ENCODE measurements around the gene RARRES2.
A peak's percentile ranks its signal among the peaks of the same experiment; 100 is the strongest.
"Not testable (repeated sequence)": the region's sequence is repeated elsewhere in the genome, so short reads cannot be mapped to it uniquely, and the experiment has no call there.

Gene RARRES2

GRCh38 chr7:150341263-150342120 is at the start of gene RARRES2:
Gene RARRES2, minus strand, starts transcription at chr7:150341629. Its CDS starts 1,020 bp downstream, at chr7:150340609.
- DNase-seq, result no peak

DNA sequence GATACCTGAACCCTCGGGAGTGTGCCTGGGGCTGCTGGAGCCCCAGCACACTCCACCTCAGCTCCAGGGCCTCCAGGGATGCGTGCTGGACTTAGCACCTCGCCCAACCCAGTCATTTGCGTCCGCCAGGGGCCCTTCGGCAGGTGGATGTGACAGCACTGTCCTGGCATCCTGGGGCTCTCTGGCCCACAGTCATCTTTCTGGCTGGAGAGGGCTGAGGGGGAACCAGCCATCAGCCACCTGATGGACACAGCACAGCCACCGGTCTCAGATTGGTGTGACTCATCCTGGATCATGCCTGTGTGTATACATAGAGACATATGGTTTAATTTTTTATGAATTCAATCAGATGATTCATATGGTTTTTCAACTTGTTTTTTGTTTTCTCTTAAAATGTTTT is 48.8 kb upstream of the RARRES2 start:
- no peak for DNase-seq

GRCh38 chr7:150389532-150389816 is 48.0 kb upstream of the RARRES2 start:
- DNase-seq, result no peak

GRCh38 chr7:150388709-150389531 is 47.5 kb upstream of the RARRES2 start:
- no peak for DNase-seq

- DNase-seq, result no peak
Observed at GRCh38 chr7:150388306-150388705, 46.9 kb upstream of the RARRES2 start.

DNA sequence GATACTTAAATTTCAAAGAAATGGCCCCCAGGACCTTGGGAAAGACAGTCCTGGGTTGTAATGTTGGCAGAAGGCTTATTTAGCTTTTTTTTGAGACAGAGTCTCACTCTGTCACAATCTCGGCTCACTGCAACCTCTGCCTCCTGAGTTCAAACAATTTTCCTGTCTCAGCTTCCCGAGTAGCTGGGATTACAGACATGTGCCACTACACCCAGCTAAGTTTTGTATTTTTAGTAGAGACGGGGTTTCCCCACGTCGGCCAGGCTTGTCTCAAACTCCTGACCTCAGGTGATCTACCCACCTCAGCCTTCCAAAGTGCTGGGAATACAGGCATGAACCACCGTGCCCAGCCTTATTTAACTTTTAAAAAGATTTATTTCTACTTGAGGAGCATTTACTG is 44.5 kb upstream of the RARRES2 start:
- DNase-seq, result not testable (repeated sequence)

DNA sequence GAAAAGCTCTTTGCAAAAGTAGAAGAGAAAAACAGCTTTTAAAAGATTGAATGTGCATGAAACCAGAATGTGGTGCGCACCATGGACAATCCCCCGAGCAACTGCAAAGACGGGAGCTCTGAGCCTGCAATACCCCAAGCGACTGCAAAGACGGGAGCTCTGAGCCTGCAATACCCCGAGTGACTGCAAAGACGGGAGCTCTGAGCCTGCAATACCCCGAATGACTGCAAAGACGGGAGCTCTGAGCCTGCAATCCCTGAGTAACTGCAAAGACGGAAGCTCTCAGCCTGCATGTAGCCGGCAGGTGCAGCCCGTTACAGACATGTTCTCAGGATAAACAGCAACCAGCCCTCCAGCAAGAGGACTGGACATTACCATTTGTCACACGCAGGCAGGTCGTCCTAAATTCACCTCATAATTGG is 43.9 kb upstream of the RARRES2 start:
- no peak for DNase-seq

DNA sequence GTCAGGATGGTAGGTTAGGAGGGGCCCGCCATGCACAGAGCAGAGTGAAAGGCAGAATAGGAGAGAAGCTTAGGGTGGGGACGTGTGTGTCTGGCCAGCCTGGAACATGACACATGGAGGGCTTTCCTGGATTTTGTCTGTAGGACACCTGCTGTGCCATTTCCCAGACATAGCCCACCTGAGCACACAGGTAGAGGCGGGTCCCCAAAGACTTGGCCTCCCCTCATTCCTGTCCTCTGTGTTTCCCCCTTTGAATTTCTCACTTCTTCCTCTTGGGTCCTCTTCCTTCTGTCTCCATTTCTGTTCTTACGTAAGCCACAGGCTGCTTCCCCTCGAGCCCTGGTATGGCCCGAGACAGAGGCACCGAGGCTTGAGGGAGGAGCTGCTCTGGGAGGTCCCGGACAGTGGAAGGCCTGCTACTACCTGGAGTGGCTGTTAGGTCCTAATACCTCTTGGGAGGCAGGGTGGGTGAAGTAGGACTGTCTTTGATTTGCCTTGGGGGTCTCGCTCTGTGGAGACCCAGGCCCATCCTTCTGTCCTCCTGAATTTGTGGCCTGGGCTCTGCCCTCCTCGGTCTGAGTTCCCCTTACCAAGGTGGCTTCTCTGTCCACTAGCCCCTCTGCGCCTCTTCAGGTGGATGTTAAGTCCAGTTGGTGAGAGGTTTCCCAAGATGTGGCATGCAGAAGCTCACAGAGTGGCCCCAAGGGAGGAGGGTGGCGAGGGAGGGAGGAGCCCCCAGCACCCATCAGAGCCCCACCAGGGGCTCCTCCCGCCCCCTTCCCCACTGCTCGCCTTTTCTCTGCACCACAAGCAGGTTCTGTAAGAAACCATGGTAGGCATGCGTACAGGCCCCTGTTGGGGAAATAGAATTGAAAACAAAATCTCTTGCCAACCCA is 43.2 kb upstream of the RARRES2 start:
- no peak for DNase-seq

GRCh38 chr7:150383710-150384397 is 42.4 kb upstream of the RARRES2 start:
- no peak for DNase-seq

- no peak for DNase-seq
Observed at GRCh38 chr7:150382844-150383225, 41.4 kb upstream of the RARRES2 start.

DNA sequence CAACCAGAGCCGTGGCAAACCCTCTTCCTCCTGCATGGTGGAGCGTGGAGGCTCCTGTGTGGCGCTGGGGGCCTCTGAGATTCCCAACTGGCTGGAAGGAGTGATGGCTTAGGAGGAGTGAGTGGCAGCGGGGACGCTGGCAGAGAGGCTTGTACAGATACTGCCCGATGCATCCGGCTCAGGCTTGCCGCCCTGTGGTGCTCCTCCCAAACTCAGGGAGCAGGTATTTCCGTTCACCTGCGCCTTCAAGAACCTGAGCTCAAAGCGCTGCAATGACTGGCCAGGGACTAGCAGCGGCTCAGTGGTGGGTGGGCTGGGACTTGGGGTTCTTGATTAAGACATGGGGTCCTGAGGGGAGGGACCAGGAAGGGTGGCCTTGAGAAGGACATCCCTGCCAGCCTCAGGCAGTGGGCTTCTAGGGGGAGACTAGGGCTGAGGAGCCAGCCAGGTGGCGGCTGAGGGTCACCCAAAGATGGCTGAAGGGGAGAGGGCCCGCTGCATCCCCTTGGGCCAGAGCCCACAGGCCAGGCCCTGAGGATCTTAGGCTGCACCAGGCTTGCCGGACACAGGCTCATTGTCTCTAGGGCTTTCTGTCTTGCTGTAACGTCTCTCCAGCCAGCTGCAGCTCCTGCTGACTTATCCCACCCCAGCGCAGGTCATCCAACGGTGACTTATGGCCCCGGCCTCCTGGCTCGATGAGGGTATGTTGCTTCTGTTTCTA is 40.9 kb upstream of the RARRES2 start:
- DNase-seq, result no peak

DNA sequence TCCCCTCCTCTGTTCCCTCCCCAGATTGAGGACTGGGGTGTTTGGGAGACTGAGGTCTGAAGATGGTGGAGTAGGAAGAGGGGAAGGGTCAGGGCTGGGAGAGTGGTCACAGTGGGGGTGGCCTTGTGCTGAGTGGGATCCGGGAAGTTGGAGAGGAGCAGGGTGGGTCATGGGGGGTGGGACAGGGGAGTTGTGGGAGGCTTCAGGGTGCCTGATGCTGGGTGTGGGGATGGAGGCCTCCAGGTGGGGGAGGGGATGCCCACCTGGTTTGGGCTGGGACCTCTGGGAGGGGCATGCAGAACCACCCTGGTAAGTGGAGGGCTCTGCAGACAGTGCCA is 40.3 kb upstream of the RARRES2 start:
- no peak for DNase-seq

- DNase-seq, result no peak
Observed at GRCh38 chr7:150381096-150381495, 39.7 kb upstream of the RARRES2 start.

DNA sequence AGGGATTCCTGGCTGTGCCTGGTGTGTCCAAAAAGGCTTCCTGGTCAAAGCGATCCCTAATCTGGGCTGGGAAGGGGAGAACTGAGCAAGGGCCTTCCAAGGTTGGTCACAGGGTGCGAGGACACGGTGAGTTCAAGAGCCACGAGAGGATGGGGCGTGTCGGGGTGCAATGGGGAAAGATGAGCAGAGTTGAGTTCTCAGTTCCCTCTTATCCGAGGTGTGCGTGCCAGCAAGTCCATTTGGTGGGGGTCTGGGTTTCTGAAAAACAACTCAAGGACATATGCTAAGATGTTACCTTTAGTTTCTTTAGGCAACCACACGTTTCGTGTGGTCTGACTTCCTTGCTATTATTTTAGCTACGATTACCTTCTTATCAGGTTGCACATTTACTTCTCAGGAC is 39.0 kb upstream of the RARRES2 start:
- DNase-seq, result no peak

- DNase-seq, result no peak
Observed at GRCh38 chr7:150379441-150380379, 38.3 kb upstream of the RARRES2 start.

DNA sequence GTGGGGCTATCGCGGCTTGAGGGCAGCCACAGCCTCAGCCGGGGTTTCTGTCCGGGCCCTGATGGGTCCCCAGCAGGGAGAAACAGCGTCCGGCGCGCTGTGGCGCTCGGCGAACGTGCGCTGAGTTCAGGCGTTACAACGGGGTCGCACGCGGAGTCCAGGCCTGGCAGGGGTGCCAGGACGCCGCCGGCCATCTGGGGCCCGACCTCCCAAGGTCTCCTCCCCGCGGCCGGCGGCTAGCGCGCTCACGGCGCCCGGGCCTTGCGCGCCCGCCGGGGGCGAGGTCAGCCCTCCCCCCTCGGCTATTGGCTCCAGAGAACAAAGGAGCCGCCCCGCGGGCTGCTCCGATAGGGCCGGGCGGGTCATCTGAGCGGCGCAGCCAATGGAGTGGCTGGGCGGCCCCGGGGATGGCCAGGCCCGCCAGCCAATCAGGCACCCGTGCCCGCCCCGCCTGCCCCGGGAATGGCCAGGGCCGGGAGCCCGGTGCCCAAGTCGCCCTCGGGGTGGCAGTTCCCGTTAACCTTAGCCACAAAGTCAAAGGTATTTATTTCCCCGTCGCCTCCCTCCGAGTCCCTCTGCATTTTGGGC is 37.5 kb upstream of the RARRES2 start, which contains the start of gene ZNF775:
Gene ZNF775, plus strand, starts transcription at position 478 of the 588 bp plus-strand sequence. CDS start 9,141 bp downstream, outside the sequence.
- peak; percentile 88 for DNase-seq

DNA sequence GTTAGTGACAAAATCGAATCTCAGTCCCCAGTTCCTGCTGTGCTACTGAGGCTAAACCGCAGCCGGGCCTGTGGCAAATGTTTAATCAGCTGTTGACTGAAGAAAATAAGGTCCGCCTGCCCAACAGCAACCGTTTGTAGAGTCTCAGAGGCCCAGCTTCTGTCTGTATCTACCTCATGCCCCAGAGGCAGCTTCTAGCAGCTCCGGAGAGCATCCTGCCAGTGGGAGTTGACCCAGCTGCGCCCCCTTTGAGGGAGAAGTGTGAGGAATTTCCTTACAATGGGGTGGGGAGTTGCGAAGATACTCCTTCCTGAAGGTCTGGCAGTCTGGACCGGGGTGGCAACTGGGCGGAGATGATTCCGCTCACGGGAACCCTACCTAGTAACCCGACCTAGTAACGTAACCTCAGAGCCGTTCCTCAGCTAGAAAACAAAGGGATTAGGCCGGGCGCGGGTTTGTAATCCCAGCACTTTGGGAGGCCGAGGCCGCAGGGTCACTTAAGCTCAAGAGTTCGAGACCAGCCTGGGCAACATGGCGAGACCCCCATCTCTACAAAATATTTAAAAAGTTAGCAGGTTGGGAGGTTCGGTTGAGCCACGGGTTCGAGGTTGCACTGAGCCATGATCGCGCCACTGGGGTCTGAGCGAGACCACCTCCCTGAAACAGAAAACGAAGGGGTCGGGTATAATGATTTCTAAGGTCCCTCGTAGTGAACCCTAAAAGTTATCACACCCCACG is 36.9 kb upstream of the RARRES2 start:
- no peak for DNase-seq

GRCh38 chr7:150377635-150378034 is 36.2 kb upstream of the RARRES2 start:
- no peak for DNase-seq

DNA sequence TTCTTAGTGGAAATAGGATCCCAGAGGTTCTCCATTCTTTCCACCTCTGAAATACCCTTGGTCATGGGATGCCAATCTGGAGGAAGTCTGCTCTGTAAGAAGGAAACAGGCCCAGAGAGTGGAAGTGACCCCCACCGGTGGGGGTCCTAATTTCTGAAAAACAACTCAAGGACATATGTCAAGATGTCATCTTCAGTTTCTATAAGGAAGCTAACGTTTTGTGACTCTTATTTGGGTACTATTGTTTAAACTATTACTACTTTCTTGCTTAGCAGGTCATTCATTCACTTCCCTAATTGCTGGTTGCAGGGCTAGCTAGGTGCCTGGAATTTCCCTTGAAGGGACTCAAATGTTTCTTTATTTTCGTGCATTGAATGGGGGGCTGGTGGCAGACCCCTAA is 35.8 kb upstream of the RARRES2 start:
- no peak for DNase-seq

GRCh38 chr7:150376560-150376959 is 35.1 kb upstream of the RARRES2 start:
- no peak for DNase-seq

Data from activated CD4-positive, alpha-beta T cell treated with anti-CD3 and anti-CD28 coated beads, Interleukin-2, amount 50 U/mL, for 1 hour (primary cell).